SK-N-MC (cell line): ENCODE measurements around the gene MRTFA.

Experiments
- EZH2 ChIP-seq: fragments of 200-600 bp; sonication (generic); IDR thresholded peaks from one replicate; pipeline ENCODE4 v1.6.1; 2017; ENCODE audit warnings: antibody characterized with exemption
- FOXP2 ChIP-seq: optimal IDR thresholded peaks from 2 replicates; pipeline ENCODE3; 2011; ENCODE audit warnings: mild to moderate bottlenecking, moderate library complexity; ENCODE audit not compliant: insufficient read depth; ENCODE audit errors: extremely low read length, control extremely low read depth
- POLR2AphosphoS5 ChIP-seq: IDR thresholded peaks from 2 replicates; pipeline ENCODE4 v1.6.1; 2012; ENCODE audit warnings: mild to moderate bottlenecking, low read depth, low read length, borderline replicate concordance

GRCh38 chr22:40404251-40405177 lies 232.0 kb downstream of the MRTFA start:
- TF ChIP-seq POLR2AphosphoS5: no peak
- TF ChIP-seq EZH2: no peak
- TF ChIP-seq FOXP2: no peak
